ENCODE results near the gene NGEF.
"Not testable (repeated sequence)": the region's sequence is repeated elsewhere in the genome, so short reads cannot be mapped to it uniquely, and the experiment has no call there.

The NGEF gene

DNA sequence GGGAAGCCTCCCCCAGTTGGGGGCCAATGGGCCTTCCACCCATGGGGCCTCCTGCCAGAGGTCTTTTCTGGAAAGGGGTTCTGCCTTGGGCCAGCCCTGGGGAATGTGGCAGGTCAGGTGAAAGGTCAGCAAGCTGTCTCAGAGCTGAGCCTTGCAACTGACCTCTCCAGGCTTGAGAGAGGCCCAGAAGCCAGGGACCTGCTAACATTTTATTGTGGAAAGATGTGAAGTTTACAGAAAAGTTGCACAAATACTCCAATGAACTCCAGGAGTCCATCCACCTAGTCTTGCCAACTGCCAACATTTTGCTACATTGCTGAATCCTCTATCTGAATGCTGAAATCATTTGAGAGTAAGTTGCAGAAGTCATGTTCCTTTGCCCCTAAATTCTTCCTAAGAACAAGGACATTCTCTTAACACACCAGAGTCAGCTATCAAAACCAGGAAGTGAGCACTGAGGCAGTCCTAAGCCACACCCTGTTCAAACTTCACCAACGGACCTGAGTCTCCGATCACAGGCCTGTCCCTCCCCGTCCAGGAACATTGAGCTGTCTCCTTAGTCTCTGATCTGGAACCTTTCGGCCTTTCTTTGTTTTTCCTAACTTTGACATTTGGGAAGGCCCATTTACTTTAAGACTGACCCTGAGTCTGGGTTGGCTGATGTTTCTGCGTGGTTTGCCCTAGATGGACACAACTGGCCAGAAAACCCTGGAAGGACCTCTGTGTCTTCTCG lies 139.0 kb downstream of the NGEF start:
- DNase-seq (ENCODE audit: low read depth in 1 of 2, low spot score in 1 of 2): no peak

DNA sequence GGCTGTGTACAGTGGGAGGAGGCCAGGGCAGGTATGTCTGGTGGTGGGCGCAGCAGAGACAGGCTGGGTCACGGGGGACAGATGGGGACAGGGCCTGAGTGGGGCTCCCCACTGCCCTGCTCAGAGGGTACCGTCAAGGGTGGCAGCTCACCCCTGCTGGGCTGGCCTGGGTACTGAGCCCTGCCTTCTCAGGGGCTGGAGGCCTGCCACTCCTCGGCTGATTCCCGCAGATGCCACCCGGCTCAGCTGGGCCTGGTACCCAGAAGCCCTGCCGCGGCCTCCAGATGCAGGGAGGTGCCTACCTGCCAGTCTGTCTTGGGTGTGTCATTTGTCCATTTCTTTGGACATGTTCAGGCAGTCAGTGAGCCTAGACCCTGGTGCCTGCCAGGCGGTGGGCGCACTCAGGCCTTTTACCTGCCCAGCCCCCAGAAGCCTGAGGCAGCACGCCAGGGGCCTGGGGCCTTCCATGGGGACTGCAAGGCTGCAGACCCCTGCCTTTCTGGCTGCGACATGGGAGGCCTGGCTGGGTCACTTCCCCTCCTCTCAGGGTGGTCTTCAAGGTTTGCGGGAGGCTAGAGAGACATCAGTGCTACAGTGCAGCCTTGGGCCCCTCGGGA lies 139.7 kb downstream of the NGEF start:
- no peak for DNase-seq (ENCODE audit: low read depth in 1 of 2, low spot score in 1 of 2)

DNA sequence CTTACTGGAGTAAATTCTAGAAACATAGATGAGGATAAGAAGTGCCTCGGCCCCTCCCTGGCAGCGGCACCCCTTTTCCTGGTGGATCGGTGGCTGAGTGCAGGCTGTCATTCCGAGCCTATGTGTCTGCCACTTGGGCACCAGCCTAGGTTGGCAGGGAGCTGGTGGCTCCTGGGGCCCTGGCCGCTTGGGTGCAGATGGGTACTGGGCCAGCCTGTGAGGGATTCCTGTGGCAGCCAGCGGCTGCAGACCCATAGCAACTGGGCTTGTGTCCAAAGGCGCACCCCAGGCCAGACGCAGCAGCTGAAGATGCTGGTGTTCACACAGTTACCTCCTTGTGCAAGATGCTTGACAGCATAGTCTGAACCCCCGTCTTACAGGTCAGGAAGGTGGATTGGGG lies 140.2 kb downstream of the NGEF start:
- no peak for DNase-seq (ENCODE audit: low read depth in 1 of 2, low spot score in 1 of 2)

DNA sequence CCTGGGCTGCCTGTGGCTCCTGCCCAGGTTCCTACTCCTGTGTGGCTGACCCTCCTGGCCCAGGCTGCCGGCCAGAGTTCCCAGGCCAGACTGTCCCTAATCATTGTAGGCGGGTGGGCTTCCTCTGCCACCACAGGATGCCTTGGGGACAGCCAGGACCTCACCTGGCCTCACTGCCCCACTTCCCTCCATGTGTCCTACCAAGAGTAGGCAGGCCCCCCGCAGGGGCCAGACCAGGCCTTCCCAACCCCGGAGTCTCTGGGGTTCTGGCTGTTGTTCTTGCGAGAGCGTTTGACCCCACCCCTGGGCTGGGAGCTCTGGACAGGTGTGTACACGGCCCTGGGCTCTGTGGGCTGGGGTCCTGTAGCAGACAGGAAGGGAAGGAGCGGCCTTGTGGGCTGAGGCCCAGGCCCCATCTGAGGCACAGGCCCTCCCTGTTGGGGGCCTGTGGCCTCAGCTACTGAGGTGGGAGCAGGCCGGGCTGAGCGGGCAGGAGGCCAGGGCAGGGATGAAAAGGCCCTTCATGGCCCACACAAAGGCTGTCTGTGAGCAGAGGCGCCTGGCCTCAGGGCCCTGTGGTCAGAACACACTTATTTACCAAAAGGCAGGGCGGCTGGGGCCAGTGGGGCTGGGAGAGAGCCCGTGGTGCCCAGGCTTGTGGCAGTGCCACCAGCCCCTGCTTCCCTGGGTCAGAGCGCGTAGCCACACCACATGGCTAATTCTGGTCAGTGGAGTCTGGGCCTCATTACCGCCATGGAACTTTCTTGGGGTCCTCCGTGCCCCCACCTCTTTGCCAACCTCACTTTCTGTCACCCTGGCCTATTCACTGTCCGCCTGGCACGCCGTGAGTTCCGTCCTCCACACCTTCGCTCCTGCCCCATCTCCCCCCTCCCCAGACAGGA lies 141.0 kb downstream of the NGEF start:
- no peak for DNase-seq (ENCODE audit: low read depth in 1 of 2, low spot score in 1 of 2)

DNA sequence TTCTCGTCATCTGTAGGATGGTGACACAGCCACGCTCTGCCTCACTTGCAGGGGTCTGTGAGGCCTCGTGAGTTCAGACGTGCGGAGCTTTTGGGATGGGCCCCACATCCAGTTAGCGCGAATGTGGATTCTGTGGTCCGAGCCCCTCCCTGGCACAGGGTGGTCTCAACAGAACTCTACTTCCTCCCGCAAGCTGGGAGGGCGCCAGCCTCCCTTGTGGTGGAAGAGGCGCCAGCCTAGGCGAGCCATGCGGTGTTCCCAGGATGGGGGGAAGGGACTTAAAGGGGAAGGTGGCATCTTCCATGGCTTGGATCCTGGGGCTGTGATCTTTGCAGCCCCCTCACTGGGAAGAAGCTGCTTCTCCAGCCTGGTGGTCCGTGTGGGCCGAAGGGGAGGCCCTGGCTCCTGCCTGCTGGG lies 141.6 kb downstream of the NGEF start:
- DNase-seq (ENCODE audit: low read depth in 1 of 2, low spot score in 1 of 2): no peak

DNA sequence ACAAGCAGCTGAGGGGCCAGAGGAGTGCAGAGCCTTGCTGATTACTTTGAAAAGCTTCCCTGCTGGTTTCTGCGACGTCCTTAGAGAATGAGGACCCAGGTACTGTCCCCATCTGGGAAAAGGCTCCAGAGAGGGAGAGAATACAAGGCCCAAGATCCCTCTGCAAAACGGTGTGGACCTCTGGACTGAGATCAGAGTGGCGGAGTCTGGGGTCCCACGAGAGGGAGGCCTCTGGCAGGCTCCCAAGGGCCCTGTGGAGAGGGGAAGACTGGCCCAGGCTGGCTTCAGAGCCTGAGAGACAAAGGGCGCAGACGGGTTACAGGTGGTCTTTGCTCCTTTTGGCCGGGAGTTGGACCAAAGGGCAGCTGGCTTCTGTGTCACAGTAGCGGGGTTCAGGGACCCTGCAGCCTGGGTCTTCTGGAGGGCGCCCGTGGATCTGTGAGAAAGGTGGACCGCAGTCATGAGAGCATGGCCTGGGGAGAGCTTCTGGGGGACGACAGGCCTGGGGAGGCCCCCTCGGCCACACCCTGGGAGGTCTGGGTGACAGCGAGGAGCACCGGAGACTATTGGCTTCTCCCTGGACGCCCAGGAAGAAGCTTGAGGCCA lies 142.2 kb downstream of the NGEF start:
- no peak for DNase-seq (ENCODE audit: low read depth in 1 of 2, low spot score in 1 of 2)

DNA sequence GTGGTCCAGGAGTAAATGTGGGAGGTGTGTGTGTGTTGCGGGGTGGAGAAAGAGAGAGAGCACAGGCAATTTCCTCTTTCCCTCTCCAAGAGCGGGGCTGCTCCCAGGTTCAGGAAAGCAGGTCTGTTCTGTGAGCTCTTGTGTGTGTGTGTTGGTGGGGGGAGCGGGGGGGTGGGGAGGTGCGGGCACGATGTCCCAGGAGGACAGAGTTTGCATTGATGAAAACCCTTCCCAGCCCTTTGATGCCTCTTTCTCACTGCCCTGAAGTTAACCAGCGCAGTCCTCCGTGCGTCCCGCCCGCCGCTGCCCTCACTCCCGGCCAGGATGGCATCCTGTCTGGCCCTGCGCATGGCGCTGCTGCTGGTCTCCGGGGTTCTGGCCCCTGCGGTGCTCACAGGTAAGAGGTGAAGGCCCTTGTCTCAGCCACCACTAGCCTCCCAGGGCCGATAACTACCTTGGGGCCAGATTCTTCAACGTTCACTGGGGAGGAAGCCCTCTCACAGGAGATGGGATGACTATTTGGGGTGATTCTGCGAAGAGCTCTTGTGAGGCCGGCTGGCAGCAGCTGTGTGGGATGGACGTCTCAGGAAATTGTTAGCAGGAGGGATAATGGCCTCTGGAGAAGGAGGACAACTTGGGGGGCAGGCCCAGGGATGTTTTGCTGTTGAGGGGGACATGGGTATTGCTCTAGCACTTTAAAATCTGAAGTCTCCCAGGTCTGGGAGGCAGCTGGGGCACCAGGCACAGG lies 142.9 kb downstream of the NGEF start, which contains the start of gene SNORC:
SNORC (plus strand) TSS at position 247 of the 748 bp plus-strand sequence; CDS start at position 325, 78 bp downstream.
- DNase-seq (ENCODE audit: low read depth in 1 of 2, low spot score in 1 of 2): no peak

DNA sequence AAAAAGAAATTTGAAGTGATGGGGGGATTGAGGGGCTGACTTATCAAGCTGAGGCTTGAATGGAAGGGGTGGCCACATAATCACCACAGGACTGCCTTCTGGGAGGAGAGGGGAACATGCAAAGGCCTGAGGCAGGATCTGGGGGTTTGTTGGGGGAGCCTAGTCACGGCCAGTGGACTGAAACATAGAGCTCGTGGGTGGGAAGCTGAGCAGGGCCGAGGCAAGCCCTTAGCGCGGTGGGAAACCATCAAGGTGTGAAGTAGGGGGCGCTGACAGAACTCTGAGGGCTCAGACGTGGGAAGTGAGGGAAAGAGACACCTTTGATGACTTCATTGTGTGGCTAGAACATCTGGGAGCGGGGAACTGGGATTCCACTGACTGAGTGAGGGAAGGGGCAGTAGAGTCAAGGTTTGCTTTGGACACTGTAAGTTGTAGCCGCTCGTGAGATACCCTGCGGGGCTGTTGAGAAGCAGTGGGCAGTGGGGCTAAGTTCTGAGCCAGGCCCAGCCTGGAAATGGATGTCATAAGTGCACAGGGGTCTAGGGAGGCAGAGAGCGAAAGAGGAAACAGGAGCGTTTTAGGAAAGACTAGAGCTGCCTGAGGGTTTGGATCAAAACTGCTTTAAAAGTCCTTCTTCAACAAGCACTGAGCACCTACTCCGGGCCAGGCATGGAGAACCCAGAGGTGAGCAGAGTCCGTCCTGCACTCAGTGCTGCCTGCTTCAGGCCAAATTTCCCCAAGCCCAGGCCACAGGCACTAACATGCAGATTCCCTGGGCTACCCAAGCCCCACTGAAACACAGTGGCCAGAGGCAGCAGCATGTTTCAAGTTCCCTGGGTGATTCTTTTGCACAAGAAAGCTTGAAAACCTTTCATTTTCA lies 143.7 kb downstream of the NGEF start:
- no peak for DNase-seq (ENCODE audit: low read depth in 1 of 2, low spot score in 1 of 2)

DNA sequence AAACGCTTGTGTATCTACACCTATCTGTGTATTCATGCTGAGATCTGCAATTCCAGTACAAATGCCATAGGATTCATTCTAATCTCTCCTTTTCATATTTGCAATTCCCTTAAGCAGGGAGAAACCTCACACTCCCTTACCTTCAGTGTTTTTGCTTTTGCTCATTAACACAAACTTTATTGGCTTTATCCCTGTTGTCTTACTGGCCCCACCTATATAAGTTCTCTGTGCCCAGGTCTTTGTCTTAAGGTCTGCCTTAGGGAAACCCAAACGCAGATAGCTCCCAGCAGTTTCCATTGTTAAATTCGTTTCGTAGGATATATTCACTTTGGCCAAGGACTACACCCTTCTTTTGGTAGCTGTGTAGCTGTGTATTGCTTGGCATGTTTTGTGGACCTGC lies 147.0 kb downstream of the NGEF start:
- no peak for DNase-seq (ENCODE audit: low read depth in 1 of 2, low spot score in 1 of 2)

DNA sequence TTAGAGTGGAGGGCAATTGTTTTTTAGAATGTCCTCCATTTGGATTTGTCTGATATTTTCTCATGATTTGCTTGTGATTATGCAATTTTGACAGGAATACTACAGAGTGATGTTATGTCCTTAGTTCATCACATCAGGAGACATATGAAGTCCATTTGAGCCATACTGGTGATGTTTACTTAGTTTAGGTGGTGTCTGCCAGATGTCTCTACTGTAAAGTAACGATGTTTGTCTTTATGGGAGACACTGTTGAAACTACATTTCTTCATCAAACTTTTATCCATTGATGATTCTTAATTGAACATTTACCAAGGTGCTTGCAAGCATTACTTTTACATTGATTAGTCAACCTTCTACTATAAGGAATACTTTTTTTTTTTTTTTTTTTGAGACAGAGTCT lies 147.9 kb downstream of the NGEF start:
- DNase-seq (ENCODE audit: low read depth in 1 of 2, low spot score in 1 of 2): no peak

DNA sequence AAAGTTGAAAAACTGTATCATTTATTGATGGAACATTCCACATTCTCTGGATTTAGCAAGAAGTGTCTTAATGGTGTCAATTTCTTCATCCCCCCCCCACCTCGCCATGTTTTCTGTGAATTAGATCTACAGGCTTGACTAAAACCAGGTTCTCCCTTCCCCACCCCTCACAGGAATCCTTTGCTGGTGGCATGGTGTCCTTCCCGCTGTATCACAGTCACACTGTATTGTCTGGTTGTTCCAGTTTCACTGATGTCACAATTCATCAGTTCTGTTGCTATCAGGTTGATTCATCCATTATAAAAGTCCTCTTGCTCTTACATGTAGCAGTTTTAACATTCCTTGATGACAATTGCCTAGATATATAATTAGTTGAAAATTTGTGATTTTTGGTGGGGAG lies 149.1 kb downstream of the NGEF start:
- DNase-seq (ENCODE audit: low read depth in 1 of 2, low spot score in 1 of 2): no peak

DNA sequence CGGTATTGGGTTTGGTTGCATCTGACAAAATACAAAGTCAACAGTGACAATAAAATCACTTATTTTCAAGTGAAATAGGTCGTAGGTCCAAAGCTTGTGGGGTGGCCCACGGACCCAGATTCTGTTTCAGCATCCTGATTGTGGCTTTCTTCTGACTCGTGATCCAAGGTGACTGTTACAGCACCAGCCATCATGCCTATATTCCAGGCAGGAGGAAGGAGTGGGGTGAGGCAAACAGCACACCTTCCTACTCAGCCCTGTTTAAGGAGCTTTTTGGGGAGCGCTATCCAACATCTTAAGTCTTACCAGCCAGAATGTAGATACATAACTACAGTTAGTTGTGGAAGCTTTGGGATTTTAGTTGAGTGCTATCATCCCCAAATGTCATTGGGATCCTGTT lies 151.7 kb downstream of the NGEF start:
- no peak for DNase-seq (ENCODE audit: low read depth in 1 of 2, low spot score in 1 of 2)

DNA sequence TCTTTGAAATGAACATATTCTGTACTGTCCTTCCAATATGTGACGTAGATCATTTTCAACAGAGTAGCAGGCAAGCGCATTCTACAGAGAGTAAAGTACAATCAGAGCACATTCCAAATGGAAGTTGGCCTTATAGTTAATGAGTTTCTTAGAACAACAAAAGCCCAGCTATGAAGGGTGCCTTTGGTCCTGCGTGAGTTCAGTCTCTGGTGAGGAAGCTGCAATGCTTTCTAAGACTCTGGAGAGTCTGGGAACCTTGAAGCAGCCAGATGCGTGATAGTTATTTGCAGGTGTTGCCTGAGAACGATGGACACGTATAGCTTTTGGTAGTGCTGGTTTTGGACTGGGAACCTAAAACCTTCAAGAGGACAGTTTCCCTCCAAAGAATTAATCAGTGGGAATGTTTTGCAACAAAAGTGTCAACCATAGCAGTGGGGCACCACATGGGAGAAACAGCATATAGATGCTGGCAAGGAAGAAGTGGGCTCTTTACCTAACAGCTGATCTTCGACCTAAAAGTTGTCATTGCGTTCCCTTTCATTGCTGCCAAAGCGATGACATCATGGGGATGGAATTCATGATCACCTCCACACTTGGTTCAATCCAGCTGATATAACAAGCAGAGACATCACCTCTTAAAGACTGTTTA lies 152.3 kb downstream of the NGEF start:
- no peak for DNase-seq (ENCODE audit: low read depth in 1 of 2, low spot score in 1 of 2)

DNA sequence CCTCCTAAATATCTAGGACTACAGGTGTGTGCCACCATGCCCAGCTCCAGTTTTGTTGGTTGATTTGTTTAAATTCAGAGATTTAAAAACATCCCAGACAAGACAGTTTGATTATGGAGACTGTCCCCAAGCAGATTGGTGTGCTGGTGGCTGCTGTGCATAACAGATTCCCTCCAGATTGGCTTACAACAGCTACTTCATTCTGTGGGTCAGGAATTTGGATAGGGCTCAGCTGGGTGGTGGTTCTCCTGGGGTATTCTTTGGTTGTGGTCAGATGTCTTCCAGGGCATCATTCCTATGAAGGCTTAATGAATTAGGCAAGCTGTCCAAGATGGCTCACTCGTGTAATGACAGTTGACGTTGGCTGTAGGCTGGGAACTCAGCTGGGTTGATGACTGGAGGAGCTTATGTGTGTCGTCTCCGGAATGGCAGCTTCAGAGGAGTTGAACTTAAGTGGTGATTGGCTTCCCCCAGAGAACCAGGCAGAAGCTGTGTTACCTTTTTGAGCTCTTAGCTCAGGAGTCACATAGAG lies 153.6 kb downstream of the NGEF start:
- no peak for DNase-seq (ENCODE audit: low read depth in 1 of 2, low spot score in 1 of 2)

DNA sequence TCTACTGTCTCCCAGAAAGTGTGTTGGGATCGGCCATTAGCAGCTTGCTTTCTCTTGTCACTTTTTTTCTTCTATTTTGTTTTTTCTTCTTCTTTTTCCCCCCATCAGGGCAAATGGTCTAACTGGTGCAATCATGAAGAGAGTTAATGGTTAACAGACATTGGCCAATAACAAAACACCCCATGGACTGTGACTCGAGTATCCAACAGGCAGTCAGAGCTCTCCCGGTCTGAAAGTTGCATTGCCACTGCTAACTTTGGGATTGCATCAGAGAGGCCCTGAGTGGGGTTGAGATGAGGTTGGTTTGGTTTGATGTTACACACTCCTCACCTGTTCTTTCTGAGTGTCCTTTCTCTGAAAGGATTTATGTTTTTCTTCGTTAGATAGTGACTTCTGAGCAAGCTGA lies 155.9 kb downstream of the NGEF start:
- DNase-seq (ENCODE audit: low read depth in 1 of 2, low spot score in 1 of 2): no peak

DNA sequence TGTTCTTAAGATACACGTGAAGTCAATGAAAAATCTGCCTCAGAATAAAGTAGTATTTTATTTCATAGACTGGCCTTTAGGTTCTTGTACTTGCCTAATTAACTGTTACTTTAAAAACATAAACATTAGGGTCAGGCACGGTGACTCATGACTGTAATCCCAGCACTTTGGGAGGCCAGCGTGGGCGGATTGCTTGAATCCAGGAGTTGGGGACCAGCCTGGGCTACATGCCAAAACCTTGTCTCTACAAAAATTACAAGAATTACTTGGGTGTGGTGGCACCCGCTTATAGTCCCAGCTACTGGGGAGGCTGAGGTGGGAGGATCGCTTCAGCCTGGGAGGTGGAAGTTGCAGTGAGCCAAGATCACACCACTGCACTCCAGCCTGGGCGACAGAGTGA lies 159.0 kb downstream of the NGEF start:
- DNase-seq (ENCODE audit: low read depth in 1 of 2, low spot score in 1 of 2): no peak

DNA sequence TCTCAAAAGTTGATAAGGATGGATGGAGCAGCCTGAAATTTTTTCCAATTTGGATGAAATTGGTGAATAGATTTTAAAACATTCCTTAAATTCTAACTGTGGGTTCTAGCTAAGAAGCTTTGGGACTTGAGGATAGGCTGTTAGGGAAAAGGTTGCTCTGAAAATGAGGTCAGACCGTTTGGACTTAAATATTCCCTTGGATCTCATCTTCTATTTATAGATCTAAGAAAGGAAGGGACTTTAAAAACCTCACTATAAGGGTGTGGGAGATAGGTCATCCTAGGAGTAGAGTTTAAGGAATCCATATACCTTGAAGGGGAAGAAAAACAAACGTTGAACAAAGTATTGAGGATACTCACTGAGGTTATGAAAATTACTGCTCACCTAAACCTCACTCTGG lies 160.4 kb downstream of the NGEF start:
- no peak for DNase-seq (ENCODE audit: low read depth in 1 of 2, low spot score in 1 of 2)

DNA sequence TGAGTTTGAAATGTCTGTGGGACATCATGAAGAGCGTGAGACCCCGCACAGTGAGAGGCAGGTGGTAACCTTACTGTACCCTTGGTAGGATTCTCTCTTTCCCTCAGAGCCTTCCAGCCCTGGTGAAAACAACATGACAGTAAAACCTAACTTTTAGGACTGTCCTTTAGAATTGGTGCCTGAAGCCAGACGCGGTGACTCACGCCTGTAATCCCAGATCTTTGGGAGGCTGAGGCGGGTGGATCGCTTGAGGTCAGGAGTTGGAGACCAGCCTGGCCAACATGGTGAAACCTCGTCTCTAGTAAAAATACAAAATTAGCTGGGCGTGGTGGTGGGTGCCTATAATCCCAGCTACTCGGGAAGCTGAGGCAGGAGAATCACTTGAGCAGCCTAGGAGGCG lies 161.0 kb downstream of the NGEF start:
- DNase-seq (ENCODE audit: low read depth in 1 of 2, low spot score in 1 of 2): not testable (repeated sequence)

DNA sequence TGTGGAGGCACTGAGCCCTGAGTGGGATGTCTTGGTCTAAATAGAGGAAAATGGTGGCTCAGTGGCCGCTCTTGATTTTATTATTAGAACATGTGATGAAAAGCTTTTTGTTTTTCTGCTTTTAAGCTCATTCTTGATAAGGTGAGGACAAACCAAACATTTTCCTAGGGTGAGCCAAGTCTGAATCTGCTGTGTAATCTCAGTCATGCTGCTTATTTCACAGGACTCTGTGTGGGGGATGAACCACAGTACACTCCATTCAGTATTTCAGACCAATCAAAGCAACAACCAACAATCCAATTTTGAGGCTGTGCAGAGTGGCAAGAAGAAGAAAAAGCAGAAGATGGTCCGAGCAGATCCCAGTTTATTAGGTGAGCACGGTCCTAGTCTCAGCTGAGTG lies 163.0 kb downstream of the NGEF start:
- DNase-seq (ENCODE audit: low read depth in 1 of 2, low spot score in 1 of 2): no peak

Measured in stimulated activated CD4-positive, alpha-beta T cell treated with anti-CD3 and anti-CD28 coated beads, Interleukin-15, amount 100 ng/mL, for 1 hour (primary cell).